Measurements from ENCODE around the gene ADAP1.
"Not testable (repeated sequence)": the region's sequence is repeated elsewhere in the genome, so short reads cannot be mapped to it uniquely, and the experiment has no call there.

ADAP1 gene

DNA sequence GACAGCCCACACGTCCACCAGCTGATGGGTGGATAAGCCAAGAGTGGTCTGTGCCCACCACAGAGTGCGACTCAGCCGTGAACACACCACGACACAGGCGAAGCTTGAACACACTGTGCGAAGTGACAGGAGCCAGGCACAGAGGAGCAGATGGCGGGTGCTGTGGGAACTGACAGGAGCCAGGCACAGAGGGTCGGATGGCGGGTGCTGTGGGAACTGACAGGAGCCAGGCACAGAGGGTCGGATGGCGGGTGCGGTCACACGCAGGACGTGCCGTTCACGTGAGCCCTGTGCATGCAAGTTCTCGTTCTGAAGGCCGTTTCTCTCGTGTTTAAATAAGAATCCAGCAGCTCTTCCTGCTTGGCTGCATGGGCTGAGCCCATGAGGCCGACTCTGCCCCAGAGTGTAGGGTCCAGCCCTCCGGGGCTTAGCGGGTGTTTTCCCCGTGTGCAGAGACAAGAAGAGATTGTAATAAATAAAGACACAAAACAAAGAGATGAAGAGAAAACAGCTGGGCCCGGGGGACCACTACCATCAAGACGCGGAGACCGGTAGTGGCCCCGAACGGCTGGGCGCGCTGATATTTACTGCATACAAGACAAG, 5.9 kb upstream of the ADAP1 start:
- DNase-seq (ENCODE audit: low read depth in 2 of 3, low spot score in 1 of 3) = no peak

DNA sequence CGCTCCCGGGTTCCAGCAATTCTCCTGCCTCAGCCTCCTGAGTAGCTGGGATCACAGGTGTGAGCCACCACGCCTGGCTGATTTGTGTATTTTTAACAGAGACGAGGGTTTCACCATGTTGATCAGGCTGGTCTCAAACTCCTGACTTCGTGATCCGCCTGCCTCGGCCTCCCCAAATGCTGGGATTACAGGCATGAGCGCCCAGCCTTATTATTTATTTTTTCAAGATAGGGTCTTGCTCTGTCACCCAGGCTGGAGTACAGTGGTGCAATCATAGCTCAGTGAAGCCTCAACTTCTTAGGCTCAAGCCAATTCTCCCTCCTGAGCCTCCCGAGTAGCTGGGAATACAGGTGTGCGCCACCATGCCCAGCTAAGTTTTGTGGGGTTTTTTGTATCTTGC, 5.3 kb upstream of the ADAP1 start:
- DNase-seq (ENCODE audit: low read depth in 2 of 3, low spot score in 1 of 3) = not testable (repeated sequence)

DNA sequence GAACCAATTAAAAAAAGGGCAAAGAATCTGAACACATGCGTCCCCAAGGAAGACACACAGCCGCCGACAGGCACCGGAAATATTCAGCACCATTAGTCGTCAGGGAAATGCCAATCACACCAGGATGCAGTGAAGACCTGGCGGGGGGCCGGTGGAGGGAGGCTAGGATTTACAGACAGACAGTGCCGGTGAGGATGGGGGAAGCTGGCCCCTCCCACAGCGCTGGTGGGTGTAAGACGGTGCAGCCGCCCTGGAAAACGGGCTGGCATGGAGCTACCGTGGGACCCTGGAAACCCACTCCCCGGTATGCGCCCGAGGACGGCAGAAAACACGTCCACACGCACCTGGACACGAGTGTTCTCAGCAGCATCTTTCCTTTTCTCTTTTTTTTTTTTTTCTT, 4.8 kb upstream of the ADAP1 start:
- no peak for DNase-seq (ENCODE audit: low read depth in 2 of 3, low spot score in 1 of 3)

DNA sequence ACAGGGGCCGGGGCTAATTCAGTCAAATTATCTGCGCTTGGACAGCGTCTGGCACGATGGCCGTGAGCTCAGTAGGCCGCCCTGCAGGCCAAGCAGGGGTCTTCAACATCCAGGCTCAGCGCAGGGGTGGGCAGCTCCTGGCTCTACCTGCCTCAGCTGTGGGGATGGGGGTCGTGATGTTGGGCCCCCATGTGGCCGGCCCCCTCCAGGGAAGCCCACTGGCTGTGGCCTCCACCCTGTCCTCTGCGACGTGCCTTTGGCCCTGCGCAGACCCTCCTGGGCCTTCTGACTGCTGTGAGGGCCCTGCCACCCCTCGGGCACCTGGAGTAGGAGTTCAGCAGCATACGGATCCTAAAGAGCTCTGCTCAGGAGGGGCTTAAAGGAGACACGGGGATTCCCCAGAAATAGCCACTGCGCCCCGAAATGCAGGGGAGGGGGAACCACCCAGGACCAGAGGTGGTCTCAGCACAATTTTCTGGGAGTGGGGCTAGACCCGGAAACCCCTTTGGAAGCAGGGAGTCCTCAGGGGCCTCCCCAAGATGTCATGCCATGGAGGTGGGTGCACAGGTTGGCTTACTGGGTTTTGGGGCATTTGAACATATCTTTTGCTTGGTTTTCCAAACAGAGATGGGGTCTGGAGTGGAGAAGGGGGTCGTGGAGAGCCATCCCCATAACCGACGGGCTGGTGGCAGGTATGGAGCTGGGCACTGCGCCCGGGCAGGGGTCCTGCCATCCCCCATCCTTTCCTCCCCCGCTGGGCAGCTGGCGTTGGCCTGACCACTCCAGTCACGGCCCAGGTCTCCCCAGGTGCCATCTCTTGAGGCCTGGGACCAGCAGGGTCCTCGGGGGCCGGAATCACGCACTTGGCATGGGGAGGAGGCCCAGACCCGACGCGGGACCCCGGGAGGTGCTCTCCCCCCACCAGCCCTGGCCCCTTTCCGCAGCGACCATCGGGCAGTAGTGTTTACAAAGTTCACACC, 4.0 kb upstream of the ADAP1 start:
- DNase-seq (ENCODE audit: low read depth in 2 of 3, low spot score in 1 of 3) = no peak

DNA sequence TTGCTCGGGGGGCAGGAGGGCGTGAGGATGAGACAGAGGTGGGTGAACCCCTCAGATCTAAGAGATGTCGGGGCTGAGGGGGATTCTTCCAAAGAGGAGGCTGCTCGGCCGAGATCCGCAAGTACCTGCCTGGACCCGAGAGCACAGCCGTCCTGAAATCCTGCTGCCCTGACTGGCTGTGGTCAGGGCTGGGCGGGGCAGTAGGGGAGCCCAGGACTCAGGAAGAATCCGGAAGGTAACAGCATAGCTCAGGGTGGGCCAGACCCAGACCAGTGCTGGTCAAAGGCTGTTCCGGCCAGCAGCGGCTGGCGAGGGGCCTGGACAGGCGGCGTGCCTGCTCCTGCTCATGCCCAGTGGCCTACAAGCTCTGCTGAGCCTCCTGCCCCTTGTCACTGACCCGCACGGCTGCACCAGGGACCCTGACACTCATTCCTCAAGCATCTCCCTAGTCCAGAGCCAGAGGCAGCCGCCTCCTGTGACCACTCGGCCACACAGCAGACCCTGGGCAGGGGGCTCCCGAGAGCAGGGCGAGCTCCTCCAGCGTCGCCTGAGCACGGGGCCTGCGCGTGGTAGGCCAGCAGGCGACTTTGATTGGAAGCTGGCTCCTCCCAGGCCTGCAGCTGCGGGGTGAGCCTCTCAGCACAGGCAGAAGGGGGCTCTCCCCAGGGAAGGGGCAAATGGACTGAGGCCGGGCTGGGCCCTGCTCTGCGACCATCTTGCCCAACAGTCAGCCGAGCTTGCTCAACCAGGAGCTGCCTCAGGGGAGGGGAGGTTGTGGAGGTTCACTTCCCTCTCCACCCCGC, 3.1 kb upstream of the ADAP1 start:
- no peak for DNase-seq (ENCODE audit: low read depth in 2 of 3, low spot score in 1 of 3)

DNA sequence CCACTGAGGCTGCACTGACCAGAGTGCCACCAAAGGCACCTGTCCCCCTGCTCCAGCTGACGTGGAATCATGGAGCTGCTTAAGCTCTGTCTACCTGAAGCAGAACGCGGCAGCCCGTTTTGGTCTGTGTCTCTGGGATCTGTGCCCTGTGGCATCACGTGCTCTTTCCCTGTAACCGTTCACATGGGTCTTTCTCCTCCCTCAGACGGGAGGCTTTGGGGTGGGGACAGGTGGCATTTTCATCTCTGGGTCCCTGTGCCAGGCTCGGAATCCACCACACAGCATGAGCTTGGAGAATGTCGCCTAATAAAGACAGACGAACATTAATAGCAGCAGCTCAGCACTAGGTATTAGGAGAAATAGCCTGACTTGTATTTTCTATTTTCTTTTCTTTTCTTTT, 1.6 kb upstream of the ADAP1 start:
- DNase-seq (ENCODE audit: low read depth in 2 of 3, low spot score in 1 of 3) = no peak

DNA sequence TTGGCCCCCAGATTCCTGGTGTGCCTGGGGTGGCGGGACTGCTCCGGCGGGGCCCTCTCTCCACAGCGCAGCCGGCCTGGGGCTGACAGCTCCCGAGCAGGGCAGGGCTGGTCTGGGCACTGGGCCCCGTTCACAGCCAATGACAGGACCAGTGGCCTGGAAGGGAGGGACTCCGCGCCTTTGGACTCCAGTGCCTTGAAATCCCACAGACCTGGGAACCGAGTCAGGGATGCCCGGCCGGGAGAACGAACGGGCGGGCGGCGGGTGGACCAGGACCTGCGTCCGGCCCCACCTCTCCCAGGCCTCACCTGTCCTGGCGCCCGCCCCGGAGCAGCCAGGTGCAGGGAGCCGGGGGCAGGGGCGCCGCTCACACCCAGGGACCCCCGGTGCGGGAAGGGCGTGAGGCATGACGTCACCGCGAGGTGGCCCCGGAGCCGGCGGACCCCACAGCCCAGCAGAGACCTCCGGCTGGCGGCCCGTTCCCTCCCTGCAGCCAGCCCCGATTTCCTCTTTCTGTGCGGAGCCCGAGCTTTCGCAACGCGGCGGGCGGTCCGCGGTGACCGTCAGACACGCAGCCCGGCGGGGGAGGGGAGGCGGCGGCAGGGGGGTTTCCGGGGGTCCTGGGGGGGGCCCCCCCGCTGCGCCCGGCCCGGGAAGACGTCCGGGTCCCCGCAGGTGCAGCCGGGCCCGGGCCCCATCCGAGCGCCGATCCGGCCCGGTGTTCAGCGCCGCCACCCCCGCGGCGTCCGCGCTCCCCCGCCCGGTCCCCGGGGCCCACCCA, 743 bp downstream of the ADAP1 start:
- DNase-seq (ENCODE audit: low read depth in 2 of 3, low spot score in 1 of 3) = no peak

DNA sequence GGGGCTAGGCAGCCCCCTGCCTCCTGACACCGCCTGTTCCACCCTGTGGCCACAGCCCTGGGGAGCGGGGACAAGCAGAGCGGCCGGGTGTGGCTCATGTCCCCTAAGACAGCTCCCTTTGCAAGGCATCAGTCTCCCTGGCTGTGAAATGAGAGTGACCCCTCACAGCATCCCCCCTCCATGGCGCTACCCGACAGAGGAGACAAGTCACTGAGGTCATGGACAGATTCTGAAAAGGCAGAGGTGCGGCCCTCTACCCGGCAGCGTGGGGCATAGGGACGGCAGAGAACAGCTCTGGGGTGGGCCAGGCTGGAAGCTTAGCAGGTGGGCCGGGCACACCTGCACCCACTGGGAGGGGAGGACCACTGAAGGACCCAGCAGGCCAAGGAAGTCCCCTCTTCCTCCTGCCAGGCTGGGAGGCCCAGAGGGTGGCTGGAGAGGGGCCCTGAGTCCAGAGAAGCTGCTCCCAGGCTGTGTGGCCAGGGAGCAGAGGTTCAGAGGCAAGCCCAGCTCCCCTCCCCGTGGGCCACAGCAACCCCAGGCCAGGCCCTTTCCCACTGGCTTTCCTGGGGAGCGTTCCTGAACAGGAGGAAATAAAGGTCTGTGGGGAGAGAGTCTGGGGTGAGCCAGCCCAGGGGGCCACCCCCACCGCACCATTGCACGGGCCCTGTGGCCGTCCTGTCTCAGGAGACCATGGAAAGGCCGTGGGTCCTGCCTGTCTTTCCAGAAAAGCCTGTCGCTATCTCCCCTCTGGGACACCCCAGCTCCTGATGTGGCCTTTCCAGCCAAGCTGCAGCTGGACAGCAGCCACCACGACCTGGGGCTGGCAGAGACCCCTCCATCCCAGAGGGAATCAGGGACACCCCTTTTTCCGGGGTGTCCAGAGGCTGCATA, 1.7 kb downstream of the ADAP1 start:
- DNase-seq (ENCODE audit: low read depth in 2 of 3, low spot score in 1 of 3) = no peak

DNA sequence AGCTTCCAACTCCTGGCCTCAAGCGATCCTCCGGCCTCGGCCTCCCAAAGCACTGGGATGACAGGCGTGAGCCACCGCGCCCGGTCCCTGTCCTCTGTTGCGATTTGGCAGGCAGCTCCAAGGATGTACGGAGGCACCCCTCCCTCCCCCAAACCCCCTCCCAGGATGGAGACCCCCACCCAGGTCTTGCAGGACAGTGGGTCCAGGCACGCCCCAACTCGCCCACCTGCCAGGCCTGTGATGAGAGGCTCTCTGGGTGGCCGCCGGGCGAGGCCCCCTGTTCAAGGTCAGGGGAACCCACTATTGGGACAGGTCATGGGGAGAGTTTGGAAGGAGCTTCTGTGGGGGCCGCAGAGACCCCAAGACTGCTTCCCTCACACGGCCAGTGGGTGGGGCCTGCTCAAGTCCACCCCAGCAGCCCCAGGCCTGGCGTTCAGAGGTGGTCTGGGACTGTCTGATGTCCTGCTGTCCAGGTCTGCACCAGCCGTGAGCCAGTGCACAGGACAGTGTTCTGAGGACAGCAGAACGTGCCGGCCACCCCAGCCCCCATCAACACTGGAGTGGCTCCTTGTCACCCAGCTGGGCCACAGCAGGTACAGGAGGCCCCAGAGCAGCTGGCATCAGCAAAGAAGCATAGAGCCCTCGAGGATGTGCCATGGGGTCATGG, 2.5 kb downstream of the ADAP1 start:
- DNase-seq (ENCODE audit: low read depth in 2 of 3, low spot score in 1 of 3) = no peak

DNA sequence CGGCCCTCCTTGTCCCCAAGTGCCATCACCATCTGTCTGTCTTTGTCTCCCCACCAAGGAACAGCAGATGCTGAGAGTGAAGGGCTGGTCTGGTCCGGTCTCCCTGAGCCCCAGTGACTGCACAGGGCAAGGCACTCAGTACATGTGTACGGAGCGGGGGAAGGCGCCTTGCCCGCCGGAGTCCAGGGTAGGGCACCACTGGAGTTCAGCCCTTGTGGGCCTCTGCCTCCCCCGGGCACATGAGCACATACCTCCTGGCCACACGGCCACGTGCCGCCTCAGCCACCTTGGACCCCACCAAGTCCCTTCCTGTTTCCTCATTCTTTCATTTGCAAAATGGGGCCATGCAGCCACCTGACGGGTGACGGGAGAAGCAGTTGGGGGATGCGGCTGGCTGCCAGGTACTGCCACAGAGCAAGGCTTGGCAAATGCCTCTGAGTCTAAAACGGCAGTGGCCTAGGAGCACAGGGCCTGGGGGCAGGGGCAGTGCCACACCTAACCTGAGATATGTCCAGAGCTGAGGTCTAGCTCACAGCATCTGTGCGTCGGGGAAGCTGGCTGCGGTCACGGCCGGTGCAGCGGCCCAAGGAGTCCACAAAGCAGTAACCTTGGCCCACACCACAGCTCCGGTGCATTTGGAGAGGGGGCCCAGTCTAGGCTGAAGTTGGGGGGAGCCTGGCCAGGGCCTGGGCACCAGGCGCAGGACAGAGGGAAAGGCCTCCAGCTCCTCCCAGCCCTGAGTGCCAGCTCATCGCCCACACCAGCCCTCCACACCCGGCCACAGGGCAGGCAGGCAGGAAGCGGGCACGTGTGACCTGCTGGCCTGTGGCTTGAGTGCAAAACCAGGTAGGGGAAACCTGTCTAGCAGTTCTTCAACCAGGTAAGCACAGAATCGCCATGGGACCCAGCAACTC, 5.2 kb downstream of the ADAP1 start:
- no peak for DNase-seq (ENCODE audit: low read depth in 2 of 3, low spot score in 1 of 3)

DNA sequence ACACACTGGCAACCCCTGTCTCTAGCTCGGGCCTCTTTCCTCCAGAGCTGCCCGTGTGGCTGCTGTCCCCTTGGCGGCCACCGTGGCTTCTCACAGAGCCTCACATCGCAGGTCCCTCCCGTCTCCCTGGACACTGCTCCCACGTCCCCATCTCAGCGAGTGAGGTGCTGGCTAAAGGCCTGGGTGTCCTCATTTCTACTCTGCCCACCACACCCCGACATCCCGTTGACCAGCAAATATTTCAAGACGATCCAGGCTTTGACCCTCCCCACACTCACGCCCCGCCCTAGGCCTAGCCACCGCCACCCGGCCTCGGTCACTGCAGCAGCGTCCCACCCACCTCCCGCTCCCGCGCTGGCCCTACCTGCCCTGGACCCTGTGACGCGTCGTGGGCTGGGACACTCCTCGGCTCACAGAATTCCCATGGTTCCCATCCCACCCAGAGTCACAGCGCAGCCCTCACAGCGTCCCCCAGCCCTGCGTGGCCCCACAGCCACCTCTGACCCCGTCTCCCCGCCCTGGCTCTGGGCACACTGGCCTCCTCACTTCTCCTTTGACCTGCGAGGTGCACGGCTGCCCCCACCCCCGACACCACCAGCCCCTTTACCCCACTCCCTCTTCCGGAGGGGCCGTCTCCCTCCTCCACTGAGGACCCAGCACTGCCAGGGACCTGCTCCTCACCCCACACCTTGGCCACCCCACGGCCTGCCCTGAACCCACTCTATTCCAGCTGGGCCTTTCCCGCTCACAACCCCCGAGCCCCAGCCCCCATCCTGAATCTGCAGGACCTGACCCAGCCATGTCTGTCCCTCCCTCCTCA, 6.9 kb downstream of the ADAP1 start:
- no peak for DNase-seq (ENCODE audit: low read depth in 2 of 3, low spot score in 1 of 3)

DNA sequence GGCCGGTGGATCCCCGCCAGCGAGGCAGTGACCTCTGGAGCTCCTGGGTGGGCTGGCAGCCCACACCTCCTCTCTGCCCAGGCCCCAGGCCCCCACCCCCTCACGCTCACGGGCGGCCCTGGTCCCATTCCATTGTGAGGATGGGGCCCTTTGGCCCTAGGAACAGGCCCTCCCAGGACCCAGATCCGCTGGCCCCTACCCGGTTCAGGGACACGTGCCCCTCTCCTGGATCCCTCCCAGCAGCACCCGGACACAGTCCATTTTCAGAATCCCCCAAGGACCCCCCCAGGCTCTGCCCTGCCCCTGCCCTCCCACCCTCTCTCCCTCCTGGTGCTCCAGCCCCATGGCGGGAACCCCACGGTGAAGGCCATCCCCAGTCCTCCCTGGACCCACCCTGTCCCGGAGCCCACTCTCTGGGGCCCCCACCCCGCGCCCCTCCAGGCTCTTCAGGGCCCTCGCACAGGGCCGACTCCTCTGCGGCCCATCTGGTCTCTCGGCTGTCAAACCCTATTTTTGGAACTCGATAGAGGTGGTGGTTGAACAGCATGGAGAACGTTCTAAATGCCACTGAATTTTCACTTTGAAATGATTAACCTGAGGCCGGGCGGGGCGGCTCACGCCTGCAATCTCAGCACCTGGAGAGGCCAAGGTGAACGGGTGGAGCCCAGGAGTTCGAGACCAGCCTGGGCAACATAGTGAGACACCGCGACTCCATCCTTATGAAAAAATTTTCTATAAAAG, 8.1 kb downstream of the ADAP1 start:
- DNase-seq (ENCODE audit: low read depth in 2 of 3, low spot score in 1 of 3) = no peak

DNA sequence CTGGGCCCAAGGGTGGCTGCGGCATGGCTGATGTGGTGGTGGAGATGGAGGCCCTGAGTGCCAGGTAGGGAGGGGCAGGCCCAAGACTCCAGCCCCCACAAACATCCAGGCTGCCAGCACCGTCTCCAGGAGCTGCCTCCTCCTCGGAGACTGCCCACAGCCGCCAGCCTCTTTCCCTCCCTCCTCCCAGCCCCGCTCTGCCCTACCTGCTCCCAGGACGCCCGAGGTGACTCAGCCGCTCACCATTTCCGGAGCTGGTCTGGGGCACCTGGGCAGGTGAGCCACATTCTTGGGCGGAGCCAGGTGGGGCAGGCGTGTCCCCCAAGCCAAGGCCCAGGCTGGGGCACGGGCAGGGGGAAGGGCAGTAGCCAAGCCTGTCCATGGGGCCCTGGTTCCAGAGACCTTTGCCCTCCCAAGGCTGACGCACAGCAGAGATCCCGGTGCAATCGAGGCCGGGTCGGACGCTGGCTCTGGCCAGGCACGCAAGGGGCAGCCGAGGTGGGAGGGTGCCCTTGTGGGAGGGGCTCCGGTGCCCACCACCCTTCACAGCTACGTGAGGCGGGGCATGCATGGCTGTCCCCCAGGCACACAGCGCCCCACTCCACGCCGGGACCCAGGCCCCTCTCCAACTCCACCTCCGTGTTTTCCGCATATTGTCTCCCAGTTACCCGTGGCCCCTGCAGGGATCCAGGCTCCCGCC, 8.8 kb downstream of the ADAP1 start:
- no peak for DNase-seq (ENCODE audit: low read depth in 2 of 3, low spot score in 1 of 3)

DNA sequence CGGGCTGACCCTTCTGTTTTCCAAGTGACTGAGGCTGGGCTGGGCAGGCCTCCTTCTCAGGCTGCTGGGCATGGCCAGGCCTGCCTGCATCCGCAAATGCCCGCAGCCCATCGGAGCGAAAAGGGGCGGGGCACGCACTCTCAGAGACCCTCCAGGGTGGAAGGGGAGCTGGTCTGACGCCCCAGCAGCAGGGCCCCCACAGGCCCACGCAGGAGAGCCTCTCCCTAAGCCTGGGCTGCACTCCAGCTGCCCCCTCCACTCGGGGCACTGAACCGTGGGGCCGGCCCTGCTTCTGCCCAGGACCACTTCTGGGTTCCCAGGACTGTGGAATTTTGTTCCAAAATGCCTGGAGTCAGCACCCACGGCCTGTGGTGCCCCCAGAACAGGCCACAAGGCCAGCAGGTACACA, 9.3 kb downstream of the ADAP1 start:
- no peak for DNase-seq (ENCODE audit: low read depth in 2 of 3, low spot score in 1 of 3)

DNA sequence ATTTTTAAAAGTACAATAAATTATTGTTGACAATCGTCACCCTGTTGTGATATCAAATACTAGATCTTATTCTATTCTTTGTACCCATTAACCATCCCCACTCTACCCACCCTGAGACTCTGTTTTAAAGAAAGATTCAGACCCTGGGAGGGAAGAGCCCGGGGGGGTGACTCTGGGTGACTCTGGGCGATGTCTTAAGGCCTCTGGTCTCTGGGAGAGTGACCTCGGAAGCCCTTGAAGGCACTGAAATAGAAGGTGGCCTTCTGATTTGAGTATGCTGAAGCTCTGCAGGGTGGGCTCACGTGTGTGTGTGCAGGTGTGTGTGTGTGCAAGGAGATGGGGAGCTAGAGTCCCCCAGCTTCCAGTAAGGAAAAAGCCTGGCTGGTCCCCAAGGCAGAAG, 9.7 kb downstream of the ADAP1 start:
- DNase-seq (ENCODE audit: low read depth in 2 of 3, low spot score in 1 of 3) = no peak

DNA sequence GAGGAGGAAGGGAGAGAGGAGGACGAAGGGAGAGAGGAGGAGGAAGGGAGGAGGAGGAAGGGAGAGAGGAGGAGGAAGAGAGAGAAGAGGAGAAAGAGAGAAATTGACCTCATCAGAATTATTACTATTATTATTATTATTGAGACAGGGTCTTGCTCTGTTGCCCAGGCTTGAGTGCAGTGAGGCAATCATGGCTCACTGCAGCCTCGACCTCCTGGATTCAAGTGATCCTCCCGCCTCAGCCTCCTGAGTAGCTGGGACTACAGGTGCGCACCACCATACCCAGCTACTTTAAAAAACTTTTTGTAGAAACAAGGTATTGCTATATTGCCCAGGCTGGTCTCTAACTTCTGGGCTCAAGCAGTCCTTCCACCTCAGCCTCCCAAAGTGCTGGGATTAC, 10.7 kb downstream of the ADAP1 start:
- DNase-seq (ENCODE audit: low read depth in 2 of 3, low spot score in 1 of 3) = not testable (repeated sequence)

All from stimulated activated CD4-positive, alpha-beta T cell treated with anti-CD3 and anti-CD28 coated beads, Interleukin-12 subunit alpha, Interleukin-12 subunit beta, amount 100 ng/mL, for 48 hours (primary cell).